Chondrocyte (in vitro differentiated cells): ENCODE data around the gene VARS2. TPM values are rescaled to one million over a fixed set of nuclear protein-coding genes. Genes with fewer than 3 reads are reported as not detected.

Experiments used
- DNase-seq: peaks from one replicate; pipeline ENCODE4 v3.0.0; 2021; ENCODE audit warnings: mixed read lengths, low spot score
- H3K27ac Mint-ChIP-seq: one replicate; pipeline ENCODE4 v1.8.0; 2021; ENCODE audit warnings: mild to moderate bottlenecking, moderate library complexity, mixed read lengths; ENCODE audit not compliant: unreplicated experiment
- H3K27me3 Mint-ChIP-seq: 2 replicates; pipeline ENCODE4 v1.8.0; 2021; ENCODE audit warnings: low read depth, mixed read lengths
- H3K36me3 Mint-ChIP-seq: 2 replicates; pipeline ENCODE4 v1.8.0; 2021; ENCODE audit warnings: low read depth, mixed read lengths
- H3K4me1 Mint-ChIP-seq: 2 replicates; pipeline ENCODE4 v1.8.0; 2021; ENCODE audit warnings: low read depth, mild to moderate bottlenecking, mixed read lengths
- H3K4me3 Mint-ChIP-seq: one replicate; pipeline ENCODE4 v1.8.0; 2021; ENCODE audit warnings: mild to moderate bottlenecking, moderate library complexity, mixed read lengths; ENCODE audit not compliant: unreplicated experiment
- H3K9me3 Mint-ChIP-seq: 2 replicates; pipeline ENCODE4 v1.8.0; 2021; ENCODE audit warnings: low read depth, mixed read lengths
- total RNA-seq: library from RNA; stranded (reverse); gene quantifications from 3 replicates; pipeline ENCODE4 v1.2.1, GENCODE V29; 2021
- TF ChIP-seq, protein P1 (sequence below): fragments of 200-600 bp; sonication (generic); IDR thresholded peaks from 2 replicates; pipeline ENCODE4 v1.5.0; 2021; ENCODE audit warnings: antibody characterized with exemption, mild to moderate bottlenecking, moderate library complexity

The VARS2 gene
- total RNA-seq, 1 donor from 2014 or later = 33.1 TPM

DNA sequence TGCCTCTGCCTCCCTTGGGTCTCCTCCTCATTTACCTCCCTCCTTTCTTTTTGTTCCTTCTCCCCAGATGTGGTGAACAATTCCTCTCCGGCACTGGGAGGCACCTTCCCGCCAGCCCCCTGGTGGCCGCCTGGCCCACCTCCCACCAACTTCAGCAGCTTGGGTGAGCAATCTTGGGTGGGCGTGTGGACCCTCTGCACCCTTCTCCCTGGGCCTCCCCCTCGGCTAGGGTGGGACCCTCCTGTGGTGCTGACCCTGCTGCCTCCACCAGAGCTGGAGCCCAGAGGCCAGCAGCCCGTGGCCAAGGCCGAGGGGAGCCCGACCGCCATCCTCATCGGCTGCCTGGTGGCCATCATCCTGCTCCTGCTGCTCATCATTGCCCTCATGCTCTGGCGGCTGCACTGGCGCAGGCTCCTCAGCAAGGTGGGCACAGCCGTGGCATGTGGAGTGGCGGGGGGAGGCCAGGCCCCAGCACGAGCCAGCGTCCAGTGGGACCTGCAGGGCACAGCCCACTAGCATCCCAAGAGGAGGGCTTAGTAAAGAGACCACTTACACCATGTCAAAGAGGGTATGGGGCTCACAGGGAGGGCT, 20.9 kb upstream of the VARS2 start:
- H3K9me3 Mint-ChIP-seq = no peaks in the 10 kb centered on the region
- peak; percentile 81 for DNase-seq
- TF ChIP-seq, protein P1, sequence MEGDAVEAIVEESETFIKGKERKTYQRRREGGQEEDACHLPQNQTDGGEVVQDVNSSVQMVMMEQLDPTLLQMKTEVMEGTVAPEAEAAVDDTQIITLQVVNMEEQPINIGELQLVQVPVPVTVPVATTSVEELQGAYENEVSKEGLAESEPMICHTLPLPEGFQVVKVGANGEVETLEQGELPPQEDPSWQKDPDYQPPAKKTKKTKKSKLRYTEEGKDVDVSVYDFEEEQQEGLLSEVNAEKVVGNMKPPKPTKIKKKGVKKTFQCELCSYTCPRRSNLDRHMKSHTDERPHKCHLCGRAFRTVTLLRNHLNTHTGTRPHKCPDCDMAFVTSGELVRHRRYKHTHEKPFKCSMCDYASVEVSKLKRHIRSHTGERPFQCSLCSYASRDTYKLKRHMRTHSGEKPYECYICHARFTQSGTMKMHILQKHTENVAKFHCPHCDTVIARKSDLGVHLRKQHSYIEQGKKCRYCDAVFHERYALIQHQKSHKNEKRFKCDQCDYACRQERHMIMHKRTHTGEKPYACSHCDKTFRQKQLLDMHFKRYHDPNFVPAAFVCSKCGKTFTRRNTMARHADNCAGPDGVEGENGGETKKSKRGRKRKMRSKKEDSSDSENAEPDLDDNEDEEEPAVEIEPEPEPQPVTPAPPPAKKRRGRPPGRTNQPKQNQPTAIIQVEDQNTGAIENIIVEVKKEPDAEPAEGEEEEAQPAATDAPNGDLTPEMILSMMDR = peak; percentile 46
- no peak overlapping the region for H3K27ac Mint-ChIP-seq
- peaks cover 22% of the 10 kb centered on the region for H3K4me1 Mint-ChIP-seq
- no peaks in the 10 kb centered on the region for H3K27me3 Mint-ChIP-seq
- H3K4me3 Mint-ChIP-seq = no peak overlapping the region
- H3K36me3 Mint-ChIP-seq = peaks cover 46% of the 10 kb centered on the region

DNA sequence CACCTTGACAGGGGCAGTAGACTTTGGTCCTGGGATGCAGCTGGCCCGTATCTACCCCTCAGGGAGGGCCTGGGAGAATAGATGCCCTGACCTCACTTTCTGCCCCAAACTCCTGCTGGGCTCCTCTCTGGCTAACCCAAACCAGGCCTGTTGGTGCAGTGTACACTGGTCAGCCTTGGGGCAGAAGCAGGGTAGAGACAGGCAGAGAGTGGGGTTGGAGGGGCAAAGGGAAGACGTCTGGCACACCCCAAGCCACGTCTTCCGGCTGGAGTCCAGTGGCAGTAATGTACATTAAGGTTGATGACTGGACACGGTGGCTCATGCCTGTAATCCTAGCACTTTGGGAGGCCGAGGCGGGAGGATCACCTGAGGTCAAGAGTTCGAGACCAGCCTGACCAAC, 20.4 kb upstream of the VARS2 start:
- Mint-ChIP-seq H3K27ac (no peak overlapping the region), H3K9me3 (no peaks in the 10 kb centered on the region)
- TF ChIP-seq, protein P1 = no peak

DNA sequence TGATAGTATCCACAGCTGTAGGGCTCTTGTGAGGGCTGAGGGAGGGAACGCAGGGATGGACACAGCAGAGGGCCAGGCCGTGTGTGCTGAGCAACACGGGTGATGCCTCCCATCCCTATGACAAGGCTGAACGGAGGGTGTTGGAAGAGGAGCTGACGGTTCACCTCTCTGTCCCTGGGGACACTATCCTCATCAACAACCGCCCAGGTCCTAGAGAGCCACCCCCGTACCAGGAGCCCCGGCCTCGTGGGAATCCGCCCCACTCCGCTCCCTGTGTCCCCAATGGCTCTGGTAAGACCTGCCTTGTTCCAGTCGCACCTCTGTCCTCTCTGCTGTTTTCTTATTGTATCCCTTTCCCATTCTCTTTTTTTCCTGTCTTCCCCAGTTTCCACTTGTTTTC, 19.7 kb upstream of the VARS2 start:
- Mint-ChIP-seq H3K27me3 (no peaks in the 10 kb centered on the region), H3K36me3 (peaks cover 53% of the 10 kb centered on the region)

More for the DNA sequence above, 20.4 kb upstream of the VARS2 start:
- Mint-ChIP-seq H3K36me3 (peaks cover 50% of the 10 kb centered on the region), H3K4me3 (no peak overlapping the region), H3K4me1 (peaks cover 16% of the 10 kb centered on the region), H3K27me3 (no peaks in the 10 kb centered on the region)
- peak; percentile 48 for DNase-seq

DNA sequence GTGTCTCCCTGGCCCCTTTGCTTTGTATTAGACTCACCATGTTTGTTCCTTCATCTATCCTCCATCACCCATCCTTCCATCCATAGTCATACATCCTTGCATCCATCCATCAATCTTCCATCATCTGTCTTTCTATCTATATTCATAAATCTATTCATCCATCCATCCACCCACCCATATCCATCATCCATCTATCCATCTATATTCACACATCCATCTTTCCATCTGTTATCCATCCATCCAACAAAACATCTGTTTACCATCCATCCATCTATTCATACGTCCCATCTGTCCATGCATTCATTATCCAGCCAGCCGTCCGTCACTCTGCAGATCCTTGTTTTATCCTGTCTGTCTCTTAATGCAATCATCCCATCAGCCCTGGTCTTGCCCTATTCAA, 19.1 kb upstream of the VARS2 start:
- H3K27me3 Mint-ChIP-seq = no peaks in the 10 kb centered on the region
- H3K27ac Mint-ChIP-seq = no peak overlapping the region
- peaks cover 52% of the 10 kb centered on the region for H3K36me3 Mint-ChIP-seq
- TF ChIP-seq, protein P1 = no peak
- no peaks in the 10 kb centered on the region for H3K9me3 Mint-ChIP-seq
- no peak for DNase-seq
- H3K4me1 Mint-ChIP-seq = peaks cover 7% of the 10 kb centered on the region
- no peak overlapping the region for H3K4me3 Mint-ChIP-seq

More for the DNA sequence above, 19.7 kb upstream of the VARS2 start:
- no peak for DNase-seq
- TF ChIP-seq, protein P1 = no peak
- peaks cover 12% of the 10 kb centered on the region for H3K4me1 Mint-ChIP-seq
- H3K27ac Mint-ChIP-seq = no peak overlapping the region
- H3K4me3 Mint-ChIP-seq = no peak overlapping the region
- no peaks in the 10 kb centered on the region for H3K9me3 Mint-ChIP-seq

DNA sequence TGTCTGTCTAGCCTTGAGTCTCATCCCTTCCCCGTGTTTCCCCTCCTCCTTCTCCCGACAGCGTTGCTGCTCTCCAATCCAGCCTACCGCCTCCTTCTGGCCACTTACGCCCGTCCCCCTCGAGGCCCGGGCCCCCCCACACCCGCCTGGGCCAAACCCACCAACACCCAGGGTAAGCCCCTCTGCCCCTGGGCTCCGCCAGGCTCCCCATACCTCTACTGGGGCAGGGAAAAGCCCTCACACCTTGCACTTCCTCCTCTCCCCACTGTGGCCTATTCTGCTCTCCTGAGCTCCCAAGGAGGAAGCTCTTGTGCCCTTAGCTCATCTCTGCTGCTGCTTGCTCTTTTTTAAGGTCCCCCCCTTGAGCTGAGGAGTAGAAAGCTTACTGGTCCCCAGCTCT, 18.7 kb upstream of the VARS2 start:
- H3K27ac Mint-ChIP-seq = peak overlapping the region; percentile 69
- TF ChIP-seq, protein P1 = no peak
- H3K4me1 Mint-ChIP-seq = peaks cover 3% of the 10 kb centered on the region
- peaks cover 52% of the 10 kb centered on the region for H3K36me3 Mint-ChIP-seq
- no peak for DNase-seq
- H3K4me3 Mint-ChIP-seq = no peak overlapping the region
- H3K9me3 Mint-ChIP-seq = no peaks in the 10 kb centered on the region
- H3K27me3 Mint-ChIP-seq = no peaks in the 10 kb centered on the region
